HepG2 (cell line): Measurements from ENCODE around the gene PRR5L. TPM values are rescaled to one million over a fixed set of nuclear protein-coding genes. Genes with fewer than 3 reads are reported as not detected.

Experiments used
- ATAC-seq: fragments of 200-7000 bp; cut with Tn5 transposase; 3 replicates; pipeline ENCODE4 v1.9.1; 2020; ENCODE audit warnings: mild to moderate bottlenecking, moderate library complexity
- BruUV-seq: library from RNA; stranded (reverse); fragments of 400-500 nt; replicated peaks from 2 replicates; lab custom pipeline; 2021; lab: Mats Ljungman, UMichigan
- CTCF ChIA-PET: fragments of 300-600 bp; formaldehyde crosslinking; extraction: SDS; loops from one replicate; lab custom pipeline; 2021; ENCODE audit warnings: low total read pairs, inconsistent platforms, low intra/inter-chr PET ratio; lab: Yijun Ruan, JAX
- POLR2A ChIA-PET: fragments of 350-600 bp; sonication (Branson Sonifier 250); formaldehyde crosslinking; loops from one replicate; lab custom pipeline; 2020; ENCODE audit warnings: antibody characterized with exemption, inconsistent platforms; lab: Yijun Ruan, JAX
- DNase-seq: peaks from one replicate; pipeline ENCODE4 v3.0.0-alpha.2; 2015; ENCODE audit warnings: low spot score
- FAIRE-seq: peaks from 3 replicates; lab custom pipeline; 2011; peaks lifted over from hg19 to GRCh38; lab: Jason Lieb, UNC
- H2AFZ ChIP-seq: one replicate; pipeline ENCODE4 v1.6.1; 2011; ENCODE audit warnings: low read length, inconsistent platforms
- H3K27ac ChIP-seq: fragments of 300-600 bp; 3 replicates; pipeline ENCODE4 v1.8.0; 2011; ENCODE audit warnings: mixed run types, mild to moderate bottlenecking, mixed read lengths, low read length, inconsistent platforms; ENCODE audit not compliant: insufficient read depth; ENCODE audit errors: extremely low read length
- H3K27me3 ChIP-seq, 2 experiments: fragments of 200-600 bp in 1 of 2; 2 replicates in 1 of 2; 3 replicates in 1 of 2; pipeline versions ENCODE4 v1.6.0 to v1.8.0; 2011; ENCODE audit warnings: low read length in 2 of 2, mild to moderate bottlenecking in 2 of 2, moderate library complexity in 2 of 2, inconsistent platforms in 1 of 2; ENCODE audit not compliant: insufficient read depth in 2 of 2, control insufficient read depth in 1 of 2
- H3K36me3 ChIP-seq, 2 experiments: fragments of 200-600 bp in 1 of 2; replicated peaks in 1 of 2; 2 replicates in 1 of 2; 3 replicates in 1 of 2; pipeline versions ENCODE4 v1.5.1 to v1.8.0; 2011; ENCODE audit warnings: low read length in 2 of 2, inconsistent platforms in 1 of 2; ENCODE audit not compliant: insufficient read depth in 2 of 2, control insufficient read depth in 1 of 2
- H3K4me1 ChIP-seq: 2 replicates; pipeline ENCODE4 v1.5.1; 2012; ENCODE audit warnings: low read length, inconsistent platforms; ENCODE audit not compliant: insufficient read depth
- H3K4me2 ChIP-seq: 2 replicates; pipeline ENCODE4 v1.6.0; 2011; ENCODE audit warnings: low read depth, low read length, inconsistent platforms
- H3K4me3 ChIP-seq, 3 experiments: fragments of 200-600 bp in 1 of 3; sonication (generic), shearing (Covaris generic) in 1 of 3; replicated peaks in 1 of 3; 2 replicates each; pipeline ENCODE4 v1.5.1; 2011 to 2016; ENCODE audit warnings: low read length in 3 of 3, inconsistent platforms in 2 of 3, low read depth in 2 of 3, mild to moderate bottlenecking in 2 of 3, control low read depth in 1 of 3, mixed read lengths in 1 of 3; ENCODE audit not compliant: insufficient read depth in 1 of 3
- H3K79me2 ChIP-seq: one replicate; pipeline ENCODE4 v1.6.1; 2011; ENCODE audit warnings: low read length, inconsistent platforms; ENCODE audit not compliant: insufficient read depth
- H3K9ac ChIP-seq: 2 replicates; pipeline ENCODE4 v1.6.0; 2011; ENCODE audit warnings: mild to moderate bottlenecking, low read depth, low read length, inconsistent platforms; ENCODE audit not compliant: insufficient read depth
- H3K9me3 ChIP-seq: 2 replicates; pipeline ENCODE4 v1.5.1; 2012; ENCODE audit warnings: mild to moderate bottlenecking, low read length
- H4K20me1 ChIP-seq: 2 replicates; pipeline ENCODE4 v1.6.0; 2011; ENCODE audit warnings: inconsistent platforms, mild to moderate bottlenecking, low read length, moderate library complexity; ENCODE audit not compliant: insufficient read depth
- AGO2 ChIP-seq: fragments of 200-400 bp; formaldehyde crosslinking; optimal IDR thresholded peaks from 2 replicates; pipeline ENCODE3; 2017; ENCODE audit warnings: mild to moderate bottlenecking, low read depth, low read length, moderate library complexity
- DMTF1 ChIP-seq: sonication (generic); formaldehyde crosslinking; IDR thresholded peaks from 2 replicates; pipeline ENCODE4 v1.4.0; 2020; ENCODE audit warnings: mild to moderate bottlenecking, missing genetic modification reagents
- DZIP1 ChIP-seq: sonication (generic); formaldehyde crosslinking; IDR thresholded peaks from 2 replicates; pipeline ENCODE4 v1.5.0; 2020; ENCODE audit warnings: mild to moderate bottlenecking, missing genetic modification reagents
- MYPOP ChIP-seq: sonication (generic); formaldehyde crosslinking; IDR thresholded peaks from 2 replicates; pipeline ENCODE4 v1.8.1; 2023; ENCODE audit warnings: mild to moderate bottlenecking, moderate library complexity, missing genetic modification reagents
- PATZ1 ChIP-seq: sonication (generic); formaldehyde crosslinking; IDR thresholded peaks from 2 replicates; pipeline ENCODE4 v1.4.0; 2020; ENCODE audit warnings: missing genetic modification reagents
- REXO4 ChIP-seq: sonication (generic); formaldehyde crosslinking; IDR thresholded peaks from 2 replicates; pipeline ENCODE4 v1.8.0; 2022; ENCODE audit warnings: missing genetic modification reagents, mild to moderate bottlenecking, borderline replicate concordance
- SALL2 ChIP-seq: sonication (generic); formaldehyde crosslinking; IDR thresholded peaks from 2 replicates; pipeline ENCODE4 v1.8.1; 2023; ENCODE audit warnings: mild to moderate bottlenecking, missing genetic modification reagents, inconsistent platforms
- ZBTB3 ChIP-seq: sonication (generic); formaldehyde crosslinking; IDR thresholded peaks from 2 replicates; pipeline ENCODE4 v1.4.0; 2020; ENCODE audit warnings: low read depth, mild to moderate bottlenecking, moderate library complexity, missing genetic modification reagents, borderline replicate concordance
- ZNF605 ChIP-seq: sonication (generic); formaldehyde crosslinking; IDR thresholded peaks from 2 replicates; pipeline ENCODE4 v1.8.0; 2022; ENCODE audit warnings: mild to moderate bottlenecking, missing genetic modification reagents
- WGBS: methylation state at CpG from one replicate; pipeline ENCODE4 v1.1.6; 2017; ENCODE audit warnings: low lambda C conversion rate; 5-methylcytosine and 5-hydroxymethylcytosine counted together
- in situ Hi-C: cut with HindIII; loops from 2 replicates; pipeline ENCODE4 v1.10.0; 2017; ENCODE audit warnings: low pct_unique_long_range_greater_than_20kb; ENCODE audit not compliant: extremely low pct_ligation_motif_present
- intact Hi-C: fragments of 100-400 bp; cut with micrococcal nuclease; formaldehyde crosslinking; loops from one replicate; pipeline ENCODE4 v1.10.0; 2022; ENCODE audit not compliant: unreplicated experiment
- polyA plus RNA-seq, 8 experiments: library from polyadenylated mRNA; depleted of rRNA in 3 of 8; stranded (reverse) in 7 of 8; unstranded in 1 of 8; fragments of >200 nt; fragmentation: Illumina TruSeq in 4 of 8; extraction: Trizol in 4 of 8; gene quantifications; 2 replicates each; pipeline versions ENCODE4 v1.2.1 to v1.2.3, GENCODE V29; 2011 to 2016; ENCODE audit warnings: low read depth in 4 of 8, missing spikeins in 1 of 8, mixed read lengths in 1 of 8; ENCODE audit not compliant: insufficient read depth in 1 of 8
- total RNA-seq, 5 experiments: library from RNA; depleted of rRNA; stranded (reverse); fragments of >200 nt; fragmentation: Illumina TruSeq; extraction: Trizol; gene quantifications; 2 replicates each; pipeline ENCODE4 v1.2.3, GENCODE V29; 2016; ENCODE audit warnings: low read depth in 1 of 5

Gene PRR5L
- total and polyA plus RNA-seq, 2 of the 13 experiments (the other 11 are each of a cell fraction or from before 2014, with no cell fraction given) = 0.16 TPM; not detected in 1

- TF ChIP-seq PATZ1 (CRISPR knock-in tag) (no peak), ZNF605 (CRISPR knock-in tag) (no peak), REXO4 (CRISPR knock-in tag) (no peak), DMTF1 (CRISPR knock-in tag) (no peak), SALL2 (no peak), AGO2 (no peak)
Measured at GRCh38 chr11:36508743-36509142, 212.7 kb downstream of the PRR5L start (continued).

- 1% methylated on average over 15 of the region's 15 CpGs for WGBS
- H3K27ac ChIP-seq = peak overlapping the region; percentile 79
- peak overlapping the region; percentile 97 to 100 (median 97) for H3K4me3 ChIP-seq
- FAIRE-seq = no peak
- H3K79me2 ChIP-seq = peaks cover 14% of the 10 kb centered on the region
- ChIA-PET CTCF (no interaction called here), POLR2A (interaction anchor here (1.1 kb wide), 1 partner anchor 85 kb away, joined by 4 read pairs; the partner anchor contains the start of gene IFTAP)
- no peak overlapping the region for H2AFZ ChIP-seq
- H3K9me3 ChIP-seq = no peaks in the 10 kb centered on the region
- intact Hi-C loops = loop anchor here (1.0 kb wide), 1 partner anchor 32 kb away; no protein-coding TSS in a partner anchor
- no peak for DNase-seq
- H3K4me2 ChIP-seq = peak overlapping the region; percentile 95
- in situ Hi-C loops = no loop called here
- H3K36me3 ChIP-seq = no peaks in the 10 kb centered on the region
- no TSS peak for BruUV-seq
- peak overlapping the region; percentile 92 for H3K9ac ChIP-seq
- H3K27me3 ChIP-seq = no peaks in the 10 kb centered on the region; a peak in 1 of 5 replicates
- ATAC-seq = peak; percentile 8; the same call in 2 of the 3 replicates
- no peaks in the 10 kb centered on the region; the same call in 1 of the 2 replicates for H4K20me1 ChIP-seq
- peaks cover 32% of the 10 kb centered on the region for H3K4me1 ChIP-seq
- TF ChIP-seq MYPOP (CRISPR knock-in tag) (0 out of 2 replicates have a peak, but pooled peaks have one; percentile 6), ZBTB3 (0 out of 2 replicates have a peak, but pooled peaks have one; percentile 4), DZIP1 (CRISPR knock-in tag) (no peak)
Measured at GRCh38 chr11:36509201-36509639, 213.1 kb downstream of the PRR5L start.
